ENCODE data around the gene PFAS. TPM values are rescaled to one million over a fixed set of nuclear protein-coding genes. Genes with fewer than 3 reads are reported as not detected.
"Not testable (repeated sequence)": the region's sequence is repeated elsewhere in the genome, so short reads cannot be mapped to it uniquely, and the experiment has no call there.

Gene PFAS
- total and polyA plus RNA-seq, 12 donors, result 8.6 to 17.9 (median 13.3) TPM

- no peaks in the 10 kb centered on the region for H3K27me3 ChIP-seq
Measured at GRCh38 chr17:8243827-8244226, 5.3 kb upstream of the PFAS start.

GRCh38 chr17:8244768-8245167 lies 4.3 kb upstream of the PFAS start:
- H3K4me3 ChIP-seq, result no peak overlapping the region
- H3K27me3 ChIP-seq, result no peaks in the 10 kb centered on the region
- peaks cover 0 to 3% (median 0%) of the 10 kb centered on the region in 11 donors for H3K9me3 ChIP-seq
- H3K27ac ChIP-seq, result no peak overlapping the region
- intact Hi-C loops (cut with DNase I), result loop anchor here in 1 of 10 donors (5.0 kb wide), 1 partner anchor 138 kb away; the partner anchor contains the start of gene RPL26
- WGBS, 2 donors, result 96 to 99% methylated on average over 8 of the region's 8 CpGs
- peaks cover 0 to 29% (median 9%) of the 10 kb centered on the region in 9 donors for H3K4me1 ChIP-seq
- no peak for DNase-seq
- H3K36me3 ChIP-seq, result peaks cover 0 to 53% (median 4%) of the 10 kb centered on the region in 9 donors
- ATAC-seq, result no peak
- no peak for TF ChIP-seq CTCF (IDR thresholded peaks at IDR 0.05)

More at GRCh38 chr17:8243827-8244226, 5.3 kb upstream of the PFAS start:
- Histone ChIP-seq H3K27ac (no peak overlapping the region), H3K36me3 (peaks cover 0 to 62% (median 9%) of the 10 kb centered on the region in 9 donors), H3K4me3 (no peak overlapping the region), H3K9me3 (peaks cover 0 to 3% (median 0%) of the 10 kb centered on the region in 11 donors), H3K4me1 (peaks cover 0 to 24% (median 4%) of the 10 kb centered on the region in 9 donors)
- no peak for DNase-seq
- intact Hi-C loops (cut with DNase I), result loop anchor here in 1 of 10 donors (2.0 kb wide), 1 partner anchor 15 kb away; no protein-coding TSS in a partner anchor
- 93 to 96% methylated on average over 5 of the region's 5 CpGs for WGBS, 2 donors
- TF ChIP-seq CTCF (IDR thresholded peaks at IDR 0.05), result no peak
- ATAC-seq, result no peak

GRCh38 chr17:8249621-8250500 lies 772 bp downstream of the PFAS start:
- Histone ChIP-seq H3K9me3 (peaks cover 0 to under 1% (median 0%) of the 10 kb centered on the region in 11 donors), H3K36me3 (peaks cover 0 to 21% (median 0%) of the 10 kb centered on the region in 9 donors), H3K4me3 (peak overlapping the region; percentile 57 to 87 (median 75)), H3K27me3 (no peaks in the 10 kb centered on the region), H3K27ac (peak overlapping the region in 9 of 10 donors; percentile 90 to 99 (median 94)), H3K4me1 (peaks cover 0 to 31% (median 12%) of the 10 kb centered on the region in 9 donors)
- 11 to 15% methylated on average over 10 of the region's 10 CpGs for WGBS, 2 donors
- intact Hi-C loops (cut with DNase I), result loop anchor here in 9 of 10 donors (1.0 to 10.0 kb wide), 9 partner anchors 27 to 495 kb away; partner anchors contain the start of genes RANGRF (in 6 of the 9), CCDC42 (in 1 of the 9), RPL26 (in 1 of the 9) and SLC25A35 (in 1 of the 9)
- no peak for TF ChIP-seq CTCF (IDR thresholded peaks at IDR 0.05)
- ATAC-seq, result no peak
- DNase-seq, result no peak

GRCh38 chr17:8251411-8251810 lies 2.3 kb downstream of the PFAS start:
- H3K27me3 ChIP-seq, H3K4me3 ChIP-seq, H3K9me3 ChIP-seq, ATAC-seq, H3K27ac ChIP-seq, DNase-seq: not testable (repeated sequence)
- peaks cover 0 to 29% (median 12%) of the 10 kb centered on the region in 9 donors for H3K4me1 ChIP-seq
- 92 to 95% methylated on average over 2 of the region's 2 CpGs for WGBS, 2 donors
- intact Hi-C loops (cut with DNase I), result loop anchor here in 7 of 10 donors (5.0 to 10.0 kb wide), 3 partner anchors 36 to 493 kb away; partner anchors contain the start of genes RANGRF (in 5 of the 7) and CCDC42 (in 1 of the 7)
- peaks cover 0 to 28% (median 7%) of the 10 kb centered on the region in 9 donors for H3K36me3 ChIP-seq

Data from heart right ventricle (tissue), 16 donors.